GM18907 (cell line): ENCODE measurements around the gene SPOCK3.

Experiments used
- ATAC-seq: cut with Tn5 transposase; IDR thresholded peaks from one replicate; pipeline ENCODE4 v1.9.1; 2021; ENCODE audit warnings: mild to moderate bottlenecking, moderate library complexity; ENCODE audit not compliant: unreplicated experiment

Gene SPOCK3

DNA sequence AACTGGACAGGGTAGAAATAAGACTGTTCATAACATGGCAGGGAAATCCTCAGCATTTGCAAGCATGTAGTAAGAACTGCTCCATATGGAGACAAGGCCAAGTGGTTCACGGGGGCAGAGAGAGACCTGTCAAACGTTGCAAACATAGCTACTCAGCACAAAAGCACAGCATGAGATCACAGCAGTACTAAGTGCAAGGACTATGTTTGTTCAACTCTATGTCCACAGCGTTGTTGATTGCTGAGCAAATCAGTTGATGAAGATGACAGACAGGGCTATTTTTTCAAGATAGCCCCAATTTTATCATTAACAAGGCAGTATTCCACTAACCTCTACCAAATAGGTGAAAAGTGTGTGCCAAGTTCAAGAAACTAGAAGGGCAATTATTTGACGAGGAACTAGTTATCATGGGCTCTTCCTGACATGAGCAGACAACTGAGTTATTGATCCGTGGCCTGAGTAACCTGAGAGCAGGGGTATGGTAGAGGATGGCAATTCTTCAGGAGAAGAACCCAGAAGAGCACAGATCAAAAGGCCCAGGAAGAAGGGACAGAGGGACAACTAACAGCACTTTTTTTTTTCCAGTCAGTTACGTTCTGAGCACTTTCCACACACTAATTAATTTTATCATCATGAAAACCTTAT, 57.4 kb downstream of the SPOCK3 start:
- no peak for ATAC-seq

DNA sequence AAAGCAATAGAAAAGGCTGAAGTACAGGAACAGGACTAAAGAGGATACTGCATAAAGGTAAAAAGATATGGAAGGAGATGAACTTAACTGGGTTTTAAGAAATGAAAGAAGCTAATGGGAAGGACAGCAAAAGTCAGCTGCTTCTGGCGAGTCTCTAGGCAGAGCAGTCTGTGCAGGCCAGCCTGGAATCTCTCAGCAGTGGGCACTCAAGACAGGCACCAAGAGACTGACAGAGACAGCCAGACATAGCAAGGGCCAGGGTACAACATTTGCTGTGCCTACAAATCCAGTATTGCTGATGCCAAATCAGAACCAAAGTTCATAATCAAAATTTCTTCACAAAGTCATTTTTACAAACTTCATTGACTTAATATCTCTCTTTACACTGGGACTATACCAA, 62.4 kb downstream of the SPOCK3 start:
- no peak for ATAC-seq

DNA sequence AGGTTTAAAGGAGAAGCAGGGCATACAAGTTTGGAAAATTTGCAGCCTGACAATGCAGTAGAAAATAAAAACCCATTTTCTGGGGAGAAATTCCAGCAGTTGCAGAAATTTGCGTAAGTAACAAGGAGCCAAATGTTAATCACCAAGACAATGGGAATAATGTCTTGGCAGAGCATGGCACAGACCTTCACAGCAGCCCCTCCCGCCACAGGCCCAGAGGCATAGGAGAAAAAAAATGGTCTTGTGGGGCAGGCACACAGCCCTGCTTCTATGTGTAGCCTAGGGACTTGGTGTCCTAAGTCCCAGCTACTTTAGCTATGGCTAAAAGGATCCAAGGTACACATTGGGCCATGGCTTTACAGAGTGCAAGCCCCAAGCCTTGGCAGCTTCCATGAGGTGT, 65.7 kb downstream of the SPOCK3 start:
- ATAC-seq, result no peak

DNA sequence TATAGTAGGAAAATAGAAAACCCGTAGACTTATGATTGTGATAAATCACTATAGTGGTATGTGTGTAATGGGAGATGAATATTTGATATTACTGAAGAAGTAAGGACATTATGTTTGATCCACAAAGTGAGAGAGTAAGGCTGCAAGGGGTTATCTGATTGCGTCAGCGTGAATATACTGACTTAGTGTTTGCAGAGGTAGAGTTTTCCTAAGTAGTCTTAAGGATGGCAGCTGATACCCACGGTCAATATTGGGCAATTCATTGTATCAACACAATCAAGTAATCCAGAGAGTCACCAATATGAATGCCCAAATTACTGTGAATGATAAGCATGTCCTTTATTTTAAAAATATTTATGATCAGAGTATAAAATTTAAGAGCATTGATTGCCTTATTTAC, 83.7 kb downstream of the SPOCK3 start:
- ATAC-seq, result no peak

DNA sequence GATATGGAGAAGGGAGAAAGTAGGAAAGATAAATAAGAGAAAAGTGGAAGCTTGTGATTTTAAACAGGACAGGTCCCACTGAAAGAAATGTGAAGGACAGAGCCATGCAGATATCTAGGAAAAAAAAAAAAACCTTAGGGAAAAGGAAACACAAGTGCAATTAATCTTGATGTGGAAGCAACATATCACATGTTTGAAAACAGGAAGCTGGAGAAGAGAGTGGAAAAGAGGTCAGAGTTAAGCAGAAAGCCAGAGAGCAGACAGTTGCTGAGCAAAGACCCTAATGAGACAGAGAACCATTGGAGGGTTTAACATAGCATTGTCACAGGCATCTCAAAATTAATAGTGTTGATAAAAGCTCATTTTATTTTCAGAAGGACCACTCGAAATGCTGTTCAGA, 89.7 kb downstream of the SPOCK3 start:
- ATAC-seq, result no peak

DNA sequence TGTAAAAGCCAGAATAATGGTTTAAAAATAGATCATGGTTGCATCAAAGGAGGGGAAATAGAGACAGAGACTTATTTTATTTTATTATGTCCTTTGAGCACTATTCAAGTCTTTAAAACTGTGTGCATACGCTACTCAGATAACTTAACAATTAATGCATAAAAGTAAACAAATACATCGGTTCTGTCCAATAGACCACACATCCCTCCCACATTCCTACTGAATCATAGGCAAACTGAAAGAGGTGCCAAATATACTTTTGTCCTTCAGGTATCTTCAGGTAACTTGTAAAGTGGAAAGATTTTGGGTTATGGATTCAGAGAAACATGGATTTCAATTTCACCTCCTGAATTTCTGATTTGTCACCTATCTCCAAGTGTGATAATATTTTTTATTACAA, 91.3 kb downstream of the SPOCK3 start:
- no peak for ATAC-seq

DNA sequence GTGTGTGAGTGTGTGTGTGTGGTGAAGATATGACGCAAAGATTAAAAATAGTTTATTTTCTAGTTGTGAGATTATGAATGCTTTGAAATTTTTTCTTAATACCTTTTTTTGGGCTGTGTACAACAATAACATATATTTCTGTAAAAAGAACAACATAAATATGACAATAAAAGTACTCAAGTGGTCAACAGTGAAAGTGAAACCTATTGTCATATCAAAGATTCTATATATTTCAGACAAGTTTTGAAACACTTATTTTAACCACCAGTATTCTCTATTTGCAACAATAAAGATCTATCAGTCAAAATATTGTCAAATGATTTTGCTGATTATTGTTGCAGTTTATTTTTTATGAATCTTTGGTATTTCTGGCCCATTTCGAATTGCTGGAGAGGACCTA, 98.0 kb downstream of the SPOCK3 start:
- ATAC-seq, result no peak

DNA sequence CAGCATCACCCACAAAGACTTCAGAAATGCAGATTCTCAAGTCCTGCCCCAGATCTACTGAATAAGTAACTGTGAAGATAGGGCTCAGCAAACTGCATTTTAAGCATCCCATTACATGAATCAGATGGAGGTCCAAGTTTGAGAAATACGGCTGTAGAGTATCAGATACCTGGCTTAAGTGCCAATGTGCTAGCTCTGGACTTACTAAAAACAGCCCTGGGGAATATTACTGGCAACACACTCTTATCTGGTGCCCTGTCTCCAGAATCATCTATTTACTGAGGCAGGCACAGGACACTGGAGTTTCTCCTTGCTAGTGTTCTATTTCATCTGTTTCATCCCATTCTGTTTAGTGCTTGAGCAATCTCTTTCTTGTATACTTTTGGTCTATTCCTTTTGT, 105.1 kb downstream of the SPOCK3 start:
- ATAC-seq, result no peak

DNA sequence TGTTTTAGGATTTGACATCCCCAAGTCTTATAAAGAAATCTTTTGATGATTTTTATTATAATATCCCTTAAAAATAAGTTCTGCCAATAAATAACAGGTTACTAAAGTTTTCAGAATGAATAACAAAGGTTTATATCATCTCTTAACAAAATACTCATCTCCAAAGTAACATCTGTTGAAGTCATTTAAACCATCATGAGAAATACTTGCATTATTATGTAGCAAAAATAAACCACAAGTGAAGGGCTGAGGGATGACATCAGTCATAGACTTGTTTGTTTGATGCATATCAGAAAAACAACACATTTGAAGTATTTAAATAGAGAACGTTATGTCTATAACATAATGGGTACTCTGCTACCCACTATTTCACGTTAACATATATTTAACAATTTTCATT, 114.9 kb downstream of the SPOCK3 start:
- no peak for ATAC-seq

DNA sequence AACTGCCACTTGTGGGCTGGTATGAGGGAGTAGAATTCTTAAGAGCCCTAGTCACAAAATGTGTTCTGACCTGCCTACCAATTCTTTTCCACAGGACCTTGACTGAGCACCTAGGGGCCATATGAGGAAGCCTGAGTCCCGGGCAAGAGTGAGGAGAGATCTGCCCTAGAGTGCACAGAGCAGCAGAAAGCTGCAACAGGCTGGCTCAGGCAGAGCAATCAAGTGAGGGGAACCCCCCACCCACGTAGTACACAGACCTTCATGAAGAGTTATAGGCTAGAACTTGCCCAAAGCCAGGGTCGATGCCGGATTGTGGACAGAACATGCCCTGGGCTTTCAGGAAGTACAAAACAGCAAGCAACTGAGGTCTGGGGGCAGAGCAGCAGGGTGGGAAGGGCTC, 117.0 kb downstream of the SPOCK3 start:
- ATAC-seq, result no peak

DNA sequence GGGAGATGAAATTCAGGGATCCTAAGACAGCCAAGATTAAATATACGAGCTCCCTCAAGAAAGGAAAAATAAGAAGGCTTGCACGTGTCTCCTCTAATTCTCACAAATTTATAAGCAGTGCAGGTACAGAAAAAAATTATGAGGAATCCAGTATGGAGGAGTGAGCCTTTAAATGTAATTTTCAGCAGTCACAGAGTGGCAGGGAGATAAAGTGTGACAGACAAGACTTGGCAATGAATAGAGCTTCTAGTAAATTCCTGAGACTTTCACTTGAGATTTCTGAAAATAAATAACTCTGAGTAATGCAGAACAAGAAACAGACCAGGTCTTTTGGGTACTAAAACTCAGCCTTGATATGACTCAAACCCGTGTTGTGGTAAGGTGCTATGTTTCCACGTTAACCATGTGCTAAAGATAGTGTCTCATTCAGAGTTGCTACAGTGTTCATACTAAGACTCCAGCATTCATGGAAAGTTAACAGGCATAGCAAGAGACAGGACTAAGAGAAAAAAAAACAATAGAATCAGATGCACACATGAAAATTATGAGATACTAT, 119.8 kb downstream of the SPOCK3 start:
- ATAC-seq, result no peak

DNA sequence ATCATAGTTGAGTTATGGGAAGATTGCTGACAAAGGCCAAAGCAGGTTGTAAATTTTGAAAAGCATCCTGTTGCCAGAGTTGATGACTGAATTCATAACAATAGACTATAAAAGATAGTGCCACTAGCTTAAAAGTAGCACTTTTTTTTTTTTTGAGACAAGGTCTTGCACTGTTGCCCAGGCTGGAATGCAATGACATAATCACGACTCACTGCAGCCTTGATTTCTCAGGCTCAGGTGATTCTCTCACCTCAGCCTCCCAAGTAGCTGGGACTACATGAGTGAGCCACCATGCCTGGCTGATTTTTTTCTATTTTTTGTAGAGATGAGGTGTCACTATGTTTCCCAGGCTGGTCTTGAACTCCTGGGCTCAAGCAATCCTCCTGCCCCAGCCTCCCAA, 122.7 kb downstream of the SPOCK3 start:
- ATAC-seq, result no peak

DNA sequence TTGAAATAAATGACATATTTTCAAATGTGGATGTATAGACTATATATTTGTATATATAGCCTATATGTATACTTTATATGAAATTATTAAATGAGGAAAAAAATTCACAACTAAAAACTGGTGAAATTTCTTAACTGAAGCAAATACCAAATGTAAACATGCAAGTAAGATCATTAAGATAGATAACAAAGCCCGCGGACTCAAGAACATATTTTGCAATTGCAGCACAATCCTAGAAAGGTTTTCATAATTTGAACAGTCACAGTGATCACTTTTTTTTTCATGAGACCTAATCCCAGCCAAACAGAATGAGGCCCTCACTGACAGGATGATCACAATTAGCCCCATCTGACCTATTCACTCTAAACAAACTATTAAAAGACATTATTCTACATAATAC, 123.2 kb downstream of the SPOCK3 start:
- no peak for ATAC-seq

DNA sequence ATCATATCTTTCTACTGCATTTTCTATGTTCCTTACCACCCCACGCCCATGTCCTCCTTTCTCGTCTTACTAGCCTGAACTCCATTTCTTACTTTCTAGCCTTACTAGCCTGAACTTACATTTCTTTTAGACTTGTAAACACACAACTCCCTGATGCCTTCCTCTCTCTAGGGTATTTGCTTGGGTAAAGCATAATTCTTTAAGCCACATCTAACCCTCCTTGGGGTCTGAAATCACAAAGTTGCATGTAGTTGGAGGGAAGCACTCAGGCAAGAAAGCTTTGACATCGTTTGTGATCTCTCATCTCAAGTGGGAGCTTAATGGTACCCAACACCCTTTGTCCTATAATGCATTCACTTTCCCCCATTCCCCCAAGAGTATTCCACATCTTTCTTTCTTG, 124.4 kb downstream of the SPOCK3 start:
- no peak for ATAC-seq

DNA sequence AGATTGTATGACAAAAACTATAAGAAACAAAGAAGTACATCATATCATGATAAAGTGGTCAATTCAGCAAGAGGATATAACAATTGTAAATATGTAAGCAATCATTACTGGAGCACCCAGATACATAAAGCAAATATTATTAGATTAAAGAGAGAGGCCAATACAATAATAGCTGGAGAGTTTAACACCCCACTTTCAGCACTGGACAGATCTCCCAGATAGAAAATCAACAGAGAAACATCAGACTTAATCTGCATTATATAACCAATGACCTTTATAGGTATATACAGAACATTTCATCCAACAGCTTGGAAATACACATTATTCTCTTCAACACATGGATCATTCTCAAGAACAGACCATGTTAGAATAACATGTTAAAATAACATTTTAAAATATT, 128.4 kb downstream of the SPOCK3 start:
- ATAC-seq, result no peak

DNA sequence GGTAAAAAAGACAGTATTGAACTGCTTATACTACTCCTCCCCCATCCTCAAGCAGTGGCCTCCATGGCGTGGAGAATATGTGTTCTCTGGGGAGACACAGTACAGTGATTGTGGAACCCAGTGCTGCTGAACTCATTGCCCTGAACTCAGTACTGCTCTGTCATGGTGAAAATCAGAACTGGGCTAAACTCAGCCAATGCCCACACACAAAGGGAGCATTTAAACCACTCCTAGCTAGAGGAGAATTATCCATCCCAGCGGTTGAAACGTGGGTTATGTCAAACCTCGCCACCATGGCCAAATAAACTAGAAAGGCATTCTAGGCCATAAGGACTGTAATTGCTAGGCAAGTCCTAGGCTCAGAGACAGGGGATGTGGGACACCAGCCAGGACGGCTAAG, 131.8 kb downstream of the SPOCK3 start:
- no peak for ATAC-seq

DNA sequence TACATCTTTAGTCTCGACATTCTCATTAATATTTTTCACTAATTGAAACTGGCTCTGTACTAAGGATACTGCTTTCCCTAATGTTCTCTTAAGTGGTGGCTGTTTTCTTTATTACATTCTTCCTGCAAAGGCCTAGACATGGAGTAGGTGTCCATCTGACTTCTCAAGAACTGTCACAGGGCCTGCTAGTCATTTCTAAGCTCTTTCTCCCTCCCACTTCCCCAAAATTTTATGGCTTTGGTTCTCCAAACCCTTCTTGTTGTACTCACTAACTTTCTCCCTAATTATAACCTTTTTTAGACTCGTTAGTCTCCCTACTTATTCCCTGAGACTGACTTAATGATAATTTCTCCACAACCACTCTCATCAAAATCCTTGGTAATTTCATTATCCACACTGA, 133.3 kb downstream of the SPOCK3 start:
- no peak for ATAC-seq

DNA sequence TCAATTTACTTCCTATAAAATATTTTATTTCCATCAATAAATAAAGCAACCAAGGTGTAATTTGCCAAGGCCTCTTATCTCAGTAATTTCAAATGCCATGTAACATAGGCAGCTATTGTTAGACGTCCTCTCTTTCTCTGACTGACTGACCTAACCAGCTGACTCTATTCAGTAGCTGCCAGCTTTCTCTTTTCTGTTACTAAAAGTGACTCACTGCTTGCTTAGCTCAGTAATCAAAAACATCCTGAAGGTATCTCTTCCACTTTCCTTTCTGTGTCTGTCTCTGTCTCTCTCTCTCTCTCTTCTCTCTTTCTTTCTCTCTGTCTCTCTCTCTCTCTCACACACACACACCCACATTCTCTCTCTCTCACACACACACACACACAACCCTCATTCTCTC, 134.2 kb downstream of the SPOCK3 start:
- no peak for ATAC-seq

DNA sequence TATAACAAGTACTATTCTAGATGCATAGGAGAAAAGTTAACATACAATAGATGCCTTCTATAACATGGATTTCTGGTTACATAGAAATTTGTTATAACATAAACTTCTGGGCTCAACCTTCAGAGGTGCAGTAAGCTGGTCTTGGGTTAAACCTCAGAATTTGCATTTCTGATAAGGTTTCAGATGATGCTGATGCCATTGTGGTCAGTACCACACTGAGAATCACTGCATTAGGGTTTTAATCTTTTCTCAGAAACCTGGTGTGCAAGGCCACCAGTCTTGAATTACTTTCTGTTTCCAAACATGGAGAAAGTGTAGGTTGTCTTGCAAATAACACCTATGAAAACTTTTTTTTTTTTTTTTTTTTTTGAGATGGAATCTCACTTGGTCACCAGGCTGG, 146.2 kb downstream of the SPOCK3 start:
- peak; percentile 81 for ATAC-seq

DNA sequence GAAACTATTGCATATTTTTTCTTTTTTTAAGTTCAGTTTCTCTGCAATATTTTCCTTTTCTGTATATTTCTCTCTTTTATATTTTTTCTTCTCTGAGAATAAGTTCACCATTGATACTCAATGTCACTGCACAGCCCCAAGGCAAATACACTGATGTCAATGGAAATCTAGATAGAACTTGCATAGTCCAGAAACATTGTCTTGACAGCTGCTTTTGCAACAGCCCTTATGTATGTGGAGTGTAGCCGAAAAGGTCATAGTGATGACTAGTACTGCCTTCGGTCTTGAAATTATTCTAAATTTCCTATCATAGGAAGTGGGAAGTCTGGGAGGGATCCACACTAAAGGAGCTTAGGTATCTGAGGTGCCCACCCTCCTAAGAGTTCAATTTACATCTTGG, 150.0 kb downstream of the SPOCK3 start:
- no peak for ATAC-seq

DNA sequence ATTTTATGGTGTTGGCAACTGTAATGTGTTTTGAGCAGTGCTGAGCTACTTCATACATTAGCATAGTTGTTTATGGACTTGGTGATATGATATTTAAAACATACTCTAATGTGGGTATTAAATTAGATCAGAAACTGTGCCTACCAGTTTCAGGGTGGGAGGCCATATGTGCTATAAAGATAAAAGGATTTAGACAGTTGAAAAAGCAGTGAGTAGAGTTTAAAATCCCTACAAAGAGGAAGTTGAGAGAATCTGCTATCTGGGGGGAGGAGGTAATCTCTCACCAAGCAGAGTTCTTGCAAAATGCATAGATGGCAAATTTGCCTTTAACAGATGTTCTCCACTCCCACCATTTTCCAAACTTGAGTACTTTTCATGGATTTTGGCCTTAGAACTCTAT, 154.5 kb downstream of the SPOCK3 start:
- ATAC-seq, result no peak

DNA sequence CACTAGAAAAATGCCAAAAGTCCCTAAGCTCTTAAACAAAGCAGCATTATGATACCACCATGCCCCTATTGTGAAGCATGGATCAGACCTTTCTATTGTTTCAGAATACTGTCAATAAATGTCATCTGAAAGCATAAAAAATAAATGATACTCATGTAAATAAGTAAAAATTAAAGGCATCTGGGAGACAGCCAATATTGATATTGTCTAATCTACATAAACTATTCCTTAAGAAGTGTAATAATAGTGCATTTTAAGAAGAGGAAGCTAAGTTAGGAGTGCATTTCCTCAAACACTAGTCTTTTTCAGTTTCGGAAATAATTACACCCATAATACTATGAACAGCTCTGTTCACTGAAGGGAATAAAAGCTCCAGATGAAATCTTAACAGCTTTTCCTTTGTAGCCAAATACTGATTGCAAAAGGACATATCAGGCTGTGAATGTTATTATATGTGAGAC, 181.6 kb downstream of the SPOCK3 start:
- ATAC-seq, result no peak

DNA sequence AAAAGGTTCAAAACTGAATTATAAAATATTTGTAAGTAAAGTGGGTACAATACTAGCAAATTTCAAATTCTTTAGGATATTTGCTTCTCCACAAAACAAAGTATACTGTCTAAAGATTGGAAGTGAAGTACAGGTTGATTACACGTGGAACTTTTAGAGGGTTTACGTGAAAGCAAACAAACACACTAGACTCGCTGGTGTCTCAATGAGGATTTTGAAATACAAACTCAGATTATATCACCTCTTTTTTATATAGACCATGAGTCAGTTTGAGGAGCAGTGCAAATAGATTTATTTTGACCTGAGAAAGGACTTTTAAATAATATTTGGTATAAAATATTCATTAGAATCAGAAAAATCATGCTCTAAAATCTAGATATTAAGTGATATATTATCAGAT, 185.0 kb downstream of the SPOCK3 start:
- no peak for ATAC-seq
